H1 (cell line): ENCODE measurements around the gene OR10R2. TPM values are rescaled to one million over a fixed set of nuclear protein-coding genes. Genes with fewer than 3 reads are reported as not detected.

Experiments
- CTCF ChIA-PET: fragments of 300-600 bp; sonication (Branson Sonifier 250); formaldehyde crosslinking; loops from one replicate; lab custom pipeline; 2021; ENCODE audit not compliant: partially characterized antibody; lab: Charles Lee
- POLR2A ChIA-PET: fragments of 300-600 bp; sonication (Branson Sonifier 250); formaldehyde crosslinking; loops from one replicate; lab custom pipeline; 2021; ENCODE audit warnings: inconsistent platforms; ENCODE audit not compliant: partially characterized antibody; lab: Charles Lee
- DNase-seq, 2 experiments: peaks; one replicate each; pipeline versions ENCODE4 v3.0.0 to v3.0.0-alpha.2; 2010 to 2022; ENCODE audit warnings: low spot score in 2 of 2, low read depth in 1 of 2, mixed read lengths in 1 of 2
- FAIRE-seq: peaks from 2 replicates; lab custom pipeline; 2011; peaks lifted over from hg19 to GRCh38; lab: Jason Lieb, UNC
- H2AFZ ChIP-seq: 2 replicates; pipeline ENCODE4 v1.8.1; 2012; ENCODE audit warnings: low read length, inconsistent platforms
- H2AK5ac ChIP-seq: 2 replicates; pipeline ENCODE4 v1.6.1; 2013; ENCODE audit warnings: low read depth, low read length
- H2BK120ac ChIP-seq: replicated peaks from 2 replicates; pipeline ENCODE3; 2013; ENCODE audit warnings: low read depth, low read length, inconsistent platforms
- H2BK12ac ChIP-seq: 2 replicates; pipeline ENCODE4 v1.6.1; 2013; ENCODE audit warnings: low read depth, low read length
- H2BK15ac ChIP-seq: 2 replicates; pipeline ENCODE4 v1.6.1; 2013; ENCODE audit warnings: low read length
- H2BK20ac ChIP-seq: 2 replicates; pipeline ENCODE4 v1.6.1; 2013; ENCODE audit warnings: low read length
- H2BK5ac ChIP-seq: 2 replicates; pipeline ENCODE4 v1.6.1; 2013; ENCODE audit warnings: low read depth, low read length
- H3K14ac ChIP-seq: 2 replicates; pipeline ENCODE4 v1.6.1; 2013; ENCODE audit warnings: inconsistent platforms; ENCODE audit not compliant: insufficient read length
- H3K18ac ChIP-seq: 2 replicates; pipeline ENCODE4 v1.6.1; 2013; ENCODE audit warnings: low read length; ENCODE audit errors: extremely low read depth
- H3K23ac ChIP-seq: 2 replicates; pipeline ENCODE4 v1.6.1; 2013; ENCODE audit warnings: inconsistent platforms; ENCODE audit not compliant: insufficient read length
- H3K23me2 ChIP-seq: 2 replicates; pipeline ENCODE4 v1.6.1; 2013; ENCODE audit warnings: low read depth, low read length
- H3K27ac ChIP-seq: 2 replicates; pipeline ENCODE4 v1.6.1; 2011; ENCODE audit warnings: low read depth, low read length, inconsistent platforms
- H3K27me3 ChIP-seq, 4 experiments: replicated peaks in 1 of 4; 1 replicate in 1 of 4; 2 replicates in 3 of 4; pipeline versions ENCODE4 v1.6.1 to v1.8.1; 2011 to 2013; ENCODE audit warnings: low read length in 3 of 4, mild to moderate bottlenecking in 3 of 4, inconsistent platforms in 2 of 4, mixed read lengths in 2 of 4, moderate library complexity in 1 of 4; ENCODE audit not compliant: control insufficient read depth in 3 of 4, insufficient read depth in 3 of 4; ENCODE audit errors: extremely low read depth in 1 of 4
- H3K36me3 ChIP-seq, 4 experiments: 2 replicates each; pipeline versions ENCODE4 v1.6.1 to v1.8.1; 2011 to 2013; ENCODE audit warnings: mild to moderate bottlenecking in 4 of 4, low read length in 3 of 4, moderate library complexity in 2 of 4, control low read depth in 1 of 4, inconsistent platforms in 1 of 4; ENCODE audit not compliant: insufficient read depth in 4 of 4, control insufficient read depth in 2 of 4
- H3K4ac ChIP-seq: replicated peaks from 2 replicates; pipeline ENCODE3; 2013; ENCODE audit warnings: low read length, low read depth, mixed read lengths, inconsistent platforms; ENCODE audit not compliant: insufficient read length
- H3K4me1 ChIP-seq, 4 experiments: replicated peaks in 1 of 4; 1 replicate in 1 of 4; 2 replicates in 3 of 4; pipeline versions ENCODE4 v1.6.1 to v1.8.1; 2011 to 2013; ENCODE audit warnings: low read length in 3 of 4, inconsistent platforms in 2 of 4, mixed read lengths in 1 of 4; ENCODE audit not compliant: insufficient read depth in 4 of 4, control insufficient read depth in 3 of 4
- H3K4me2 ChIP-seq, 2 experiments: 2 replicates each; pipeline versions ENCODE4 v1.6.1 to v1.8.1; 2011 to 2013; ENCODE audit warnings: low read depth in 2 of 2, low read length in 2 of 2, control low read depth in 1 of 2, inconsistent platforms in 1 of 2, mild to moderate bottlenecking in 1 of 2; ENCODE audit not compliant: insufficient read depth in 1 of 2
- H3K4me3 ChIP-seq, 4 experiments: fragments of 200-600, 300-600 bp in 1 of 4; sonication (generic), shearing (Covaris generic), sonication (Bioruptor Twin) in 1 of 4; 2 replicates each; pipeline versions ENCODE4 v1.5.1 to v1.8.1; 2011 to 2016; ENCODE audit warnings: low read length in 4 of 4, low read depth in 3 of 4, control low read depth in 2 of 4, inconsistent platforms in 2 of 4, mild to moderate bottlenecking in 2 of 4, mixed read lengths in 1 of 4, moderate library complexity in 1 of 4; ENCODE audit not compliant: insufficient read depth in 2 of 4; ENCODE audit errors: extremely low read depth in 1 of 4
- H3K56ac ChIP-seq: replicated peaks from 2 replicates; pipeline ENCODE3; 2013; ENCODE audit warnings: low read depth, mild to moderate bottlenecking, mixed read lengths, low read length, inconsistent platforms; ENCODE audit not compliant: insufficient read length
- H3K79me1 ChIP-seq: 2 replicates; pipeline ENCODE4 v1.6.1; 2013; ENCODE audit warnings: low read depth, low read length, control low read depth
- H3K79me2 ChIP-seq, 2 experiments: 2 replicates each; pipeline versions ENCODE4 v1.6.1 to v1.8.1; 2012 to 2013; ENCODE audit warnings: low read length in 2 of 2, mild to moderate bottlenecking in 2 of 2, inconsistent platforms in 1 of 2; ENCODE audit not compliant: insufficient read depth in 2 of 2, control insufficient read depth in 1 of 2
- H3K9ac ChIP-seq, 4 experiments: replicated peaks in 1 of 4; 1 replicate in 1 of 4; 2 replicates in 3 of 4; pipeline versions ENCODE4 v1.6.1 to v1.8.1; 2011 to 2013; ENCODE audit warnings: low read depth in 3 of 4, low read length in 3 of 4, control low read depth in 2 of 4, mild to moderate bottlenecking in 2 of 4, moderate library complexity in 2 of 4, inconsistent platforms in 1 of 4; ENCODE audit errors: extremely low read depth in 1 of 4
- H3K9me3 ChIP-seq, 2 experiments: 2 replicates each; pipeline versions ENCODE4 v1.6.1 to v1.8.1; 2012 to 2013; ENCODE audit warnings: mild to moderate bottlenecking in 2 of 2, moderate library complexity in 2 of 2, control low read depth in 1 of 2, inconsistent platforms in 1 of 2, low read depth in 1 of 2, low read length in 1 of 2, mixed read lengths in 1 of 2; ENCODE audit not compliant: insufficient read depth in 2 of 2
- H4K20me1 ChIP-seq, 2 experiments: replicated peaks in 1 of 2; 2 replicates each; pipeline versions ENCODE3 to v1.8.1; 2011 to 2013; ENCODE audit warnings: inconsistent platforms in 2 of 2, low read length in 2 of 2, mild to moderate bottlenecking in 1 of 2; ENCODE audit not compliant: insufficient read depth in 2 of 2, control insufficient read depth in 1 of 2
- H4K5ac ChIP-seq: 2 replicates; pipeline ENCODE4 v1.6.1; 2013; ENCODE audit warnings: low read length, low read depth, mixed read lengths, inconsistent platforms; ENCODE audit not compliant: insufficient read length
- H4K8ac ChIP-seq: 2 replicates; pipeline ENCODE4 v1.8.0; 2013; ENCODE audit warnings: mild to moderate bottlenecking, moderate library complexity, low read length, inconsistent platforms; ENCODE audit not compliant: insufficient read depth; ENCODE audit errors: extremely low read depth
- H4K91ac ChIP-seq: replicated peaks from 2 replicates; pipeline ENCODE3; 2013; ENCODE audit warnings: low read length, mixed read lengths, inconsistent platforms; ENCODE audit not compliant: insufficient read length
- ZNF274 ChIP-seq: IDR thresholded peaks from 2 replicates; pipeline ENCODE4 v1.7.0; 2012; ENCODE audit warnings: low read length, borderline replicate concordance; ENCODE audit errors: extremely low read depth
- WGBS, 2 experiments: shearing (Covaris generic) in 1 of 2; methylation state at CpG; one replicate each; pipeline versions ENCODE4 v1.1.6 to v1.1.7; 2013 to 2015; ENCODE audit warnings: low lambda C conversion rate in 2 of 2, mixed read lengths in 2 of 2, inconsistent platforms in 1 of 2, low coverage in 1 of 2, missing lambda C conversion rate in 1 of 2; ENCODE audit not compliant: insufficient replicate concordance in 2 of 2, insufficient coverage in 1 of 2, insufficient read length in 1 of 2; ENCODE audit errors: extremely low coverage in 1 of 2, missing lambda C conversion rate in 1 of 2; 5-methylcytosine and 5-hydroxymethylcytosine counted together
- polyA plus RNA-seq, 7 experiments: library from polyadenylated mRNA; depleted of rRNA in 3 of 7; stranded (reverse) in 5 of 7; unstranded in 2 of 7; fragments of >200 nt in 5 of 7; fragments of 200-250 nt in 2 of 7; gene quantifications; 1 replicate in 5 of 7; 2 replicates in 1 of 7; 4 replicates in 1 of 7; pipeline versions ENCODE4 v1.2.1 to v1.2.3, GENCODE V29; 2011 to 2013; ENCODE audit warnings: missing spikeins in 2 of 7, mixed read lengths in 2 of 7
- total RNA-seq: library from RNA; stranded (reverse); fragmentation: NEBNext Ultra II Directional; extraction: Animal tissue kit (Norgen Biotek cat#: 25700); gene quantifications from 2 replicates; pipeline ENCODE4 v1.2.1, GENCODE V29; 2021

The OR10R2 gene
- total and polyA plus RNA-seq, 2 of the 8 experiments (the other 6 are each of a cell fraction or from before 2014, with no cell fraction given), result not detected

DNA sequence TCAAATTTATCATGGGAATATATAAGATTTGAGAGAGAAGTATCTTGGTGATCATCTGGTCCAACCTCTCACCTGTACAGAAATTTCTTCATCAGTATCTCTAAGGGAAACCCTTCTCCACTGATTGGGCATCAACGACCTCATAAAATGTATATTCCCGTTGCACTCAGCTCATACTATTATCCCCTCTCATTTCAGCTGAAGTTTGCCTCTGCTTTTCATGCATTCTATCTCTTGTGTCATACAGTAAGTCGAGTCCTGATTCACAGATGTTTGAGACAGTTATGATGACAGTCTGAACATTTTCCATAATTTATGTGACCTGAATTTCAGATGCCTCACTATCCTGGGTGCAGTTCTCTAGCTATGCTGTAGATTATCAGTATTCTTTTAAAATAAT is 21.0 kb downstream of the OR10R2 start:
- H3K79me2 ChIP-seq, result no peaks in the 10 kb centered on the region
- H4K8ac ChIP-seq, result no peak overlapping the region
- H4K20me1 ChIP-seq, result no peaks in the 10 kb centered on the region
- no peak overlapping the region for H3K4me3 ChIP-seq
- CTCF ChIA-PET, result interaction anchor here (0.6 to 1.6 kb wide), 5 partner anchors 10 to 505 kb away, joined by 3 to 9 read pairs (median 3); no protein-coding TSS in a partner anchor
- H3K4me2 ChIP-seq, result no peak overlapping the region
- H3K27me3 ChIP-seq, result no peaks in the 10 kb centered on the region
- H2BK12ac ChIP-seq, result no peak overlapping the region
- H3K9ac ChIP-seq, result no peak overlapping the region
- H2BK5ac ChIP-seq, result no peak overlapping the region
- H3K79me1 ChIP-seq, result no peaks in the 10 kb centered on the region
- no peak for FAIRE-seq
- H3K56ac ChIP-seq, result no peak overlapping the region
- H4K91ac ChIP-seq, result no peak overlapping the region
- no peak overlapping the region for H3K18ac ChIP-seq
- no peak overlapping the region for H2BK15ac ChIP-seq
- no peak overlapping the region for H2AK5ac ChIP-seq
- DNase-seq, result no peak
- H3K4ac ChIP-seq, result no peak overlapping the region
- H4K5ac ChIP-seq, result no peak overlapping the region
- H3K23ac ChIP-seq, result no peak overlapping the region
- H3K23me2 ChIP-seq, result no peaks in the 10 kb centered on the region
- no peak overlapping the region for H3K14ac ChIP-seq
- no peak for TF ChIP-seq ZNF274
- TF ChIP-seq, all 59 proteins: peak for 0
- H3K9me3 ChIP-seq, result no peaks in the 10 kb centered on the region
- no peaks in the 10 kb centered on the region for H3K4me1 ChIP-seq
- no peak overlapping the region for H3K27ac ChIP-seq
- POLR2A ChIA-PET, result no interaction called here
- WGBS, 2 experiments, result 90% methylated on average over 3 of the region's 3 CpGs; no CpG with 5 or more reads in 1 of the 2 experiments
- H3K36me3 ChIP-seq, result no peaks in the 10 kb centered on the region
- H2BK20ac ChIP-seq, result no peak overlapping the region
- H2AFZ ChIP-seq, result no peak overlapping the region
- H2BK120ac ChIP-seq, result no peak overlapping the region
